Stimulated activated CD8-positive, alpha-beta memory T cell treated with anti-CD3 and anti-CD28 coated beads, Interleukin-7, amount 100 ng/mL, for 4 hours (primary cell): ENCODE results near the gene ST3GAL3.
"Not testable (repeated sequence)": the region's sequence is repeated elsewhere in the genome, so short reads cannot be mapped to it uniquely, and the experiment has no call there.

Source experiments
- DNase-seq, 2 donors: peaks; one replicate each; pipeline ENCODE4 v3.0.0-alpha.2; 2020; ENCODE audit warnings: low read depth in 2 of 2

ST3GAL3 gene

DNA sequence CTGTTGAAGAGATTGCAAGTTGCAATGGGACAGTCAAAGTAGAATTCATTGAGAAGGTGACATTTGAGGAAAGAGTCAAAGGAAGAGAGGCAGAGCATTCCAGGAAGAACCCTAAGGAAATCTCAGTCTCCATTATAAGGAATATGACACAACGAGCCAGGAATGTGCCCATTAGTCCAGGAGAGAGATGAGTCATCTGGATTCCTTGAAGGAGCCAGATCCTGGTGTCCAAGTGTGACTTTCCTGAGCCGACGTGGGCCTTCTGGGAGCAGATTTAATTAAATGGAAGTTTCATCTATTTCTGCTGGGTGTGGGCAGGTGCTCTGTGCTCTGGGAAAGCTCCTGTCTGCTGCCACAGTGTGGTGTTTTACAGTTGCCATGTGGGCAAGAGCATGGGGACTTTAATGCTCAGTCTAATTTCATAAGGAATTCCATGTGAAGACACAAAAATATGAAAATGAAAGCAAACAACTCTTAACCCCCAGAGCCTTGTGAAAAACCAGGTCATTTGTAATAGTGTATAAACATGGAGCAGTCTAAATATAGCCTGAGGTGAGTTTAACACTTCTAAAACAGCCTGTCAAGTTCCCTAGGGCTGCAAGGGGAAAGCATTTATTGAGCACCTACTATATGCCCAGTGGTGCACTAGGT is 114.8 kb downstream of the ST3GAL3 start:
- DNase-seq: no peak

- no peak for DNase-seq
Measured at GRCh38 chr1:43824795-43825194, 117.5 kb downstream of the ST3GAL3 start.

- no peak for DNase-seq
Measured at GRCh38 chr1:43828574-43828973, 121.2 kb downstream of the ST3GAL3 start.

GRCh38 chr1:43830802-43831201 is 123.5 kb downstream of the ST3GAL3 start:
- no peak for DNase-seq

GRCh38 chr1:43831851-43832250 is 124.5 kb downstream of the ST3GAL3 start:
- DNase-seq: no peak

- DNase-seq: no peak
Measured at GRCh38 chr1:43832255-43832654, 124.9 kb downstream of the ST3GAL3 start.

DNA sequence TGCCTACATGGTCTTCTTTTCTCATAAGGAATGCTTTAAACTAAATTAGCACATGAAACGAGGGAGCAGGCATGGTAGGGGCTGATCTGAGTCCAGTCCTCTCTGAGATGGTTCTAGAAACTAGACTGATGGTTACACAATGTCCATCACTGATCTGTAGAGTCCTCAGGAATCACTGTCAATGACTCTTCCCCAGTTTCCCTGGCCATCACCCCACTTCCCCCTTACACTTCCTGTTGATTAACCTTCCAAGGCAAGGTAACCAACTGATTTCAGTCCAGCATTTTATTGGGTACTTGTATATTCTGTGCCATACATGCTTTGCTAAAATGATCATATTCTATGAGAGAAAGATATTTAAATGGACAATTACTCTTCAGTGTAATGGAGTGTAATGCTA is 125.7 kb downstream of the ST3GAL3 start:
- DNase-seq: no peak

DNA sequence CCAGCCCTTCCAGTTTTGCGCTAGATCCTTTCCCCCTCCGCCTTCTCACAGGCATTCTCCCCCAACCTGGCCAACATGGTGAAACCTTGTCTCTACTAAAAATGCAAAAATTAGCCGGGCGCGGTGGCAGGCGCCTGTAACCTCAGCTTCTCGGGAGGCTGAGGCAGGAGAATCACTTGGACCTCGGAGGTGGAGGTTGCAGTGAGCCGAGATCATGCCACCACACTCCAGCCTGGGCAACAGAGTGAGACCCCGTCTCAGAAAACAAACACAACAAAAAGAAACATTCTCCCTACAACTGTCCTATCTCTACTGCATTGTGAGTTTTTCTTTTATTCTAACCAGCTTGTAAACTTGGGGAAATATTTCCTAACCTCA is 126.6 kb downstream of the ST3GAL3 start:
- not testable (repeated sequence) for DNase-seq

DNA sequence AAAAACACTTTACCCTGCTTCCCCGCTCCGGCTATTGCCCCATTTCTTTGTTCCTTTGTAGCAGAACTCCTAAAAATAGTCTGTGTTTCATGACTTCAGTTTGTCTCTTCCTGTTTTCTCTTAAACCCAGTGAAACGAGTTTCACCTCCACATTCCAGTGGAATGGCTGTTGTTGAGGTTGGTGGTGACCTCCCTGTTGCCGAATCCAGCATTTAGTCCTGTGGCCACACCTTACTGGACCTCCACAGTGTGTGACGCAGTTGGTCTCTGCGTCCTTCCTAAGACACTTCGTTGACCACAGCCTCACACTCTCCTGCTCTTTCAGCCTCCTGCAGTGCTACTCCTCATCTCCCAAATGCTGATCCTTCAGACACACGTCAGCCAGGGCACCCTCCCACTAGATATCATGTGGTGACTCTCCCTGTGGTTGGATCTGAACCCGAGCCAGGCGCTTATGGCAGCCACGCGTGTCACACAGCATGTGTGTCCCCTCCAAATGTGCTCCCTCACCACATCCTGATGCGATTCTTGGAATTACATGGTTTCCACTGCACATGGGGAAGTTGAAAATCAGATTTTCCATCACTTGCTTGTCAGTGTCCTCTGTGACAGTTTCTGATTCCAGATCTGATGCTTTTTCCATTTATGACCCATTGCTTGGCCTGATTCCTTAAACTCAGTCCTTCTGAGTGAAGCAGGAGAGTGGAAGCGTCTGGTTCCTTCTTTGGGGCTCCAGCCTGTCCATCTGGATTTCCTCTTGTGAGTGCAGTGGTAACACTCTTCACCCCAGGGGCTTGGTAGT is 127.1 kb downstream of the ST3GAL3 start:
- no peak for DNase-seq

DNA sequence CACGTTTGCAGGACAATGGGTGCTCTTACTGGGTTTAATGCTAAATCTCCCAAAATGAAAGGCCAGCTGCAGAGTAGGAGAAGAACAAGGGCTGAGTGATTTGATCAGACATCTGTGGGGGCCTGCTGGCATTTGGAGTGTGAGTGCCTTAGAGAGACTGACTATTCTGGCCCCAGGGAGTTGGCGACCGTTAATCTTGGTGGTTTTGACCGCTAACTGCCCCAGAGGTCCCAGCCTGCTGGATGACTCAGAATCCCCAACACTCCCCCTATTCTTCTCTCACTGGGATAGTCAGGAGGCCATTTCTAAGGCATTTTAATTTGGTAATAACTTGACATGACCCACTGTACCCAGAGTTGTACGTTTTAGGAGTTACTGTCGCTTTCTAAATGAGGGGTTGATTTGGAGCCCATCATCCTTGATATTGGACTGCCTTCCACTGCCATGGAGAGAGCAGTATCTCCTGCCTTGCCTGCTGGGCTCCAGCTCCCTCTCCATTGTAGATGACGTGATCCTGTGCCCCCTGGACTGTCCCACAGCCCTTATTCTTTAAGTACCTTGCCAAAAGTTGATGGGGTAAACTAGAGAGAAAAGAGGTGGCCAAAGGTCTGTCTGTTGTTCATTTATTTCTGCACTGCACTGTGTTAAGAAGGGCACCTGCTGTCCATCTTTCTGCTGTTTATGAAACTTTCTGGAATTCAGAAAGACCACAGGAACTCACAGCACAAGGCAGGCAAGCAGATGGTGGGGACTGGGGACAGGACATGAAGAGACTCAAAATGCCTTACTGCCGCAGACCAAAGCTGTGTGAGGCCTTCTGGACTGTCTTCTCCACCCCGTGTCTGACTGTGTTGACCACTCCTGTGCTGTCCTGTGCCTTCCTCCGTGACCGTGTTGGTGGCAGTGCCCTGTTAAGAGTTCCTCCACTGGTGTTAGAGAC is 128.0 kb downstream of the ST3GAL3 start:
- no peak for DNase-seq

DNA sequence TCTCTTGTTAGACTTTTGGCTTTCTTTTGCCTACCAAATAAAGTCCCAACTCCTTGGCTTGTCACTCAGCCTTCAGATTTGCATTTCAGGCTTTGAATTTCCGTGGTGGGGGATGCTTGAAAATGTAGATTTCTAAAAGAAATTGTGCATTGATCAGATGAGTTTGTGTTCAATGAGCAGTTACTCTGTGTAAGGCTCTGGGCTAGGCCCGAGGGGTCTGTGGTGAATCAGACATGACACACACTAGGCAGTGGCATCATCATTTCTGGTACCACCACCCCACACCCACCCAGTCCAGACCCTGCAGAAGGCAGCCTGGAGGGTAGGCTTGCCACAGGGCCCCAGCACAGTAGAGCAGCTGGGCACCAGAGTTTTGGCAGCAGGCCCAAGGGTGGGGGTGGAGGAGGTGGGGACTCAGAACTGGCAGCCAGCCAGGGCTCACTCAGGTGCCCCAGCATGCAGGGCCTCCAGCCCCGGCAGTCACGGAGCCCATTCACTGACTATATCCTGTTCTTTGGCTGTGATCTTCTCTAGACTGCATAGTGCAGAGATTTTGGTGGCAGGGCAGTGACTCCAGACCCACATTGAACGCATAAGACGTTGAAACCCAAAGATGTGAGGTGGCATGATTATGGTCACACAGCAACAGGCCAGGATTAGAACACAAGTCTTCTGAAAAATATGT is 129.1 kb downstream of the ST3GAL3 start:
- DNase-seq: peak; percentile 60 to 71

- no peak for DNase-seq
Measured at GRCh38 chr1:43839056-43839455, 131.7 kb downstream of the ST3GAL3 start.

GRCh38 chr1:43841321-43842174 is 134.2 kb downstream of the ST3GAL3 start:
- no peak for DNase-seq

DNA sequence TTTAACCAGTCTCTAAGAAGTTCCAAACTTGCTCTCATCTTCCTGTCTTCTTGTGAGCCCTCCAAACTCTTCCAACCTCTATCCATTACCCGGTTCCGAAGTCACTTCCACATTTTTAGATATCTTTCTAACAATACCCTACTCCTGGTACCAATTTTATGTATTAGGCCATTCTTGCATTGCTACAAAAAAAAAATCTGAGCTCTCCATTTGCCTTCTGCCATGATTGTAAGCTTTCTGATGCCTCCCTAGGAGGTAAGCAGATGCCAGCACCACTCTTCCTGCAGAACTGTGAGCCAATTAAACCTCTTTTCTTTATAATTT is 134.8 kb downstream of the ST3GAL3 start:
- DNase-seq: no peak

GRCh38 chr1:43843684-43844083 is 136.3 kb downstream of the ST3GAL3 start:
- DNase-seq: no peak

DNA sequence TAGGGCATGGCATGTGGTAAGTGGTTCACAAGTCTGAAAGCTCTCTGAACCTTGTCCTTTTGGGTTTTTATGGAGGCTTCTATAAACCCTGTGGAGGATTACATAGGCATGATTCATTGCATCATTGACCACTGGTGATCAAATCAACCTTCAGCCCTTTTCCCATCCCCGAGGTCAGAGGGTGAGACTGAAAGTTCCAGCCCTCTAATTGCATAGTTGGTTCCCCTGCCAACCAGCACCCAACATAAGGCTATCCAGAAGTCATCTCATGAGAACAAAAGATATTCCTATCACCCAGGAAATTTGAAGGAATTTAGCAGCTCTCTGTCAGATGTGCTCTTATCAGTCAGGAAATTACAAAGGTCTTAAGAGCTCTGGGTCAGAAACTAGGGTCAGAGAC is 136.8 kb downstream of the ST3GAL3 start:
- no peak for DNase-seq

GRCh38 chr1:43847290-43847689 is 140.0 kb downstream of the ST3GAL3 start:
- DNase-seq: no peak

DNA sequence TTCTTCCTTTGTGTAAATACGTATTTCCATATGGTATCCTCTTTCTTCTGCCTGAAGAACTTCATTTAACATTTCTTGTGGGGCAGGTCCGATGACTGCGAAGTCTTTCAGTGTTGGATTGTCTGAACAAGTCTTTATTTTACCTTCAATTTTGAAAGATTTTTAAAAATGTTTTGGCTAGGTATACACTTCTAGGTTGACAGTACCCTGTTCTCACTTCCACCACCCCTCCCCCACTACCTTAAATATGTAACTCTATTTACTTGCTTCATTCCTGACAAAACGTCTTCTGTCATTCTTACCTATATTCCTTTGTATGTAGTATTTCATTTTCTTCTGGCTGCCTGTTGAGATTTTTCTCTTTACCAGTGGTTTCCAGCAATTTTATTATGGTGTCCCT is 140.5 kb downstream of the ST3GAL3 start:
- DNase-seq: no peak

- no peak for DNase-seq
Measured at GRCh38 chr1:43849670-43850069, 142.3 kb downstream of the ST3GAL3 start.

DNA sequence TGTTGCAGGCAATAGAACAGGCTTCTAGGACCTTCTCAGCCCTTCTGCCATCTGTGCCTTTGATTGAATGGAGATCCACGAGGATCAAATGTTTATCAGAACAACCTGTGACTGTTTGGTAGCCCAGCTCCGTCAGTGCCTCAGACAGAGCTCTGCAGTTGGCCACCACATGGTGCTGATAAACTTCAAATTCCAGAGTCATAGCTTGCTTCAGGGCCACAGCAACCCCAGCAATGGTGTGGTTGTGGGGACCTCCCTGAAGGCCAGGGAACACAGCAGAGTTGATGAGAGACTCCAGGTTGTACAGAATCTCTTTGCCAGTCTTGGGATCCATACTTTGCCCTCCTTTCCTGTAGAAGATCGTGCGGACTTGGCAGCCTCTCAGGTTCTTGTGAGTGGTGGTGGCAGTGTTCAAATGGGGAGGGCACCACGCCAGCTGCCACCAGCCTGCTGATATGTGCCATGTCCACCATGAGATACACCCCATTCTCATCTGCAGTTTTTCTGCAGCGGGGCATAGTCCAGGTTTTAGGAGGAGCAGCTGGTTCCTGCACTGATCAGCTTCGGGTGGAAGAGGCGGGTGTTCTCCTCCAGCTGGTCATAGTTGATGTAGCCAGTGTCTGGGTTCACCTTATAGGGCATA is 143.4 kb downstream of the ST3GAL3 start:
- no peak for DNase-seq
